IPS-18c (cell line): Measurements from ENCODE around the gene PAX8.
A peak's percentile ranks its signal among the peaks of the same experiment; 100 is the strongest.
"Not testable (repeated sequence)": the region's sequence is repeated elsewhere in the genome, so short reads cannot be mapped to it uniquely, and the experiment has no call there.

Experiments
- H3K4me3 ChIP-seq: 2 replicates; pipeline ENCODE4 v1.7.0; 2013; ENCODE audit warnings: low read depth, mild to moderate bottlenecking, low read length, moderate library complexity; ENCODE audit not compliant: insufficient read depth
- H3K9me3 ChIP-seq: one replicate; pipeline ENCODE4 v1.6.1; 2013; ENCODE audit warnings: mild to moderate bottlenecking, low read length, moderate library complexity; ENCODE audit not compliant: control insufficient read depth, insufficient read depth

PAX8 gene

DNA sequence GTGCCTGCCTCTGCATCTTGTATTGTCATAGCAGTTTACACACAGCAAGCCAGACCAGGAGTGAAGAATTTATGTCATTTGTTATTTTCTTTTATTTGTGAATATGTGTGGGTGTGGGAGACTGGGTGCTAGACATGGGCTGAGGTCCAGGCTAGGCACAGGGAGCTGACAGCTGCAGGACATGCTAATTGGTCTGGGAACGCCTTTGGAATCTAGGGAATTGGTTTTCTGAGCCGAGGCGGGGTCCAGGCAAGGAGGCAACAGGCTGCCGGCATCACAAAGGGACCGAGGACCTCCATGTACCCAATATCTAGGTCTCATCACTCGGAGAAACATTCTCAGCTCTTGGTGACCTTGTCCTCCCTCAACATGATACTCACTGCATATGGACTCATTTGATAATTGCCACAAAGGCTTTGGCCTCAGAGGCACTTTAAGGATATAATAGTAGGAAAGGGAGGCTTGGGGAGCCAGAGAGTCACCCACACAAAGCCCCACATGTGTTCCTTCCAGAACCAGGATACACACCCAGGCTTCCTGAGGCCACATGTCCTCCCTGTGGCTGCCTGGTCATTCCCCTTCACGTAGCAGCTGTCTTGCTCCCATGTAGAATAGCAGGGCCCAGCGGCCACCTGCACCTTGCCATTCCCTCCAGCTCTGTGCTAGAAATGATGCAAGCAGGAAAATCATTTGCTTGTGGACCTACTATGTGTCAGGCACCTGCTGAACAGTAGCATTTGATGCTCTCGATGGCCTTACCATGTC, 23.7 kb upstream of the PAX8 start:
- not testable (repeated sequence) for H3K4me3 ChIP-seq, H3K9me3 ChIP-seq

DNA sequence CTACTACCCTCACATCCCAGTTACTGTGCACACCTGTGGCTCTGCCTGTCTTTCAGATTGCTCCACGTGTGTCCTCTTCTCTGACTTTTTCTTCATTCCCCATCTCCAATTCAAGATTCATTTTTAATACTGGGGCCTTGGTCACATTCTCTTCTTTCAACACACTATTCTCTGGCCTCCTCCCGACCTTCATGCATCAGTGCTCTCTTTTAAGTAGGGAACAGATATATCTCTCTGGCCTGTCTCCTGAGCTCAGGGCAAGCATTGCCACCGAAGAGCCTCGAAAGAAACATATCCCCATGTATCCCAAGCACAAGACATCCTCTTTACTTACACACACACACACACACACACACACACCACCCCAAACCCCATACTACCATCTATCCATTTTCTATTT, 21.6 kb upstream of the PAX8 start:
- Histone ChIP-seq H3K9me3 (peaks cover 3% of the 10 kb centered on the region), H3K4me3 (no peak overlapping the region)

DNA sequence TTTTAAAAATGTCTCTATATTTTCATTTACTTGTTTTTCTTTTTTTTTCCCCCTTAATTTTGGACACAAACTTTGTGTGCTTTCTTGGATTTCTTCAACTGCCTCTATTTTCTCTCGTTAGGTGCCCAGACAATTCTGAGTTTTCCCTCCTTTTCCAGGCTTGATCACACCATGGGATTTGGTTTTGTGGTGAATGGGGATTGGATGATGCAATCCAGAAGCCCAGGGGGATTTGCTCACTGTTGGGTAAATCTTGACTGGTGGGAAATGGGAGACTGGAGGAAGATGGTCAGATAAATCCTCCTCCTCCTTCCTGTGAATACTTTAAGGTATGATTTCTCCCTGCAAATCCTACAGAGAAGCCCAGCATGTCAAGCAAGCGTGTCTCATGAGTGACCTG, 19.5 kb upstream of the PAX8 start:
- no peak overlapping the region for H3K4me3 ChIP-seq

DNA sequence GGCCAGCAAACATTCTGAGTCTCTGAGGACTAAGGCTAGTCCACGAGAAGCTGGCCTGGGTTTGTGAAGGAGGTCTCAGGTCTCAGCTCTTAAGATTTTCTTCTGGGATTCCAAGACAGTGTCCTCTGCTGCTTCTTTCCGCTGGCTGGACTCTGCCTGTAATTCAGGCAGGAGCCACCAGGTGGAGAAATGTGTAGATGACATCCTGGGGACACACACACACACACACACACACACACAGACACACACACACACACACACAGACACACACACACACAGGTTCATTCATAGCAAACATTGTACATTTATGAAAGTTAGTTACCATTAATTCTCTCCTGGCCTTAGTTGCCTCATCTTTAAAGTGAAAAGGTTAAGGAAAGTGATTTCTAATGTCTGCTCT, 18.9 kb upstream of the PAX8 start:
- H3K9me3 ChIP-seq, H3K4me3 ChIP-seq: not testable (repeated sequence)

More for the DNA sequence above, 19.5 kb upstream of the PAX8 start:
- no peaks in the 10 kb centered on the region for H3K9me3 ChIP-seq

DNA sequence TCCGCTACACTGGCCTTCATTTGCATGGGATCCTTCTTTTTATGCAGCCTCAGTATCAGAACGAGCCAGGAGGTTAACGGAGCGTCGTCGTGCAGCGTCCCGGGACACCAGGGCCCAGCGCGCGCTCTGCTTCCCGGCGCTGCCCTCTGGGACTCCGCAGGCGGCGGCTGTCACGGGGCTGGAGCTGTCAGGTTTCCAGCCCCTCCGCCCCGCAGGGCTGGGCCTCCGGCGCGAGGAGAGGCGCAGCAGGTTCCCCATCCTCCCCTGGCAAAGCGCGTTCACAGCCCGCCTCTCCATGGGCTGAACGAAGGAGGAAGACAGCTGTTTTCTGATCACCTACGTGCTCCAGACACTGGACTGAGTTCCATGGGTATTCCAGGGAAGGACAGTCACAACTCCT, 12.5 kb upstream of the PAX8 start:
- H3K4me3 ChIP-seq: 0 out of 2 replicates have a peak overlapping the region, but pooled peaks have one; percentile 5
- H3K9me3 ChIP-seq: no peaks in the 10 kb centered on the region

DNA sequence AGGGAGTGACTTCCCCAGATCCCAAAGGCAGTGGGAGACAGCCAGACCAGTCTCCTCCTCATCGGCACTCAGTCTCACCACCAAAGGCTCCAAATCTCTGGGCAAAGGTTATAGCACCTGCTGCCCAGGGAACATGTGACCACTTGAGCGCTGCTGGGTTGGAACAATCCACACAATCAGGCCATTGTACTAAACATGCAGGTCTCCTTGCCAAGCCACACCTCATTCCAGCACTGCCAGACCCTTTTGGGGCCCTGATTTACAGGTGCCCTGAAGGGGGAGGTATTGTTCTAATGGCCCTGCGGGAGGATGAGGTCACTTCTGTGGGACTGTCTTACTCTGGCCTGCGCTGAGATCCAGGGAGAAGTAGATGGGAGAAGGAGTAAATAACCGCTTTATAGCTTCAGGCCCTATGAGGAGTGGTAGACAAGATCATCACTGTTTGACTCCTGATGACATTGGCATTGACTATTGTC, 10.0 kb upstream of the PAX8 start:
- H3K4me3 ChIP-seq, H3K9me3 ChIP-seq: not testable (repeated sequence)

DNA sequence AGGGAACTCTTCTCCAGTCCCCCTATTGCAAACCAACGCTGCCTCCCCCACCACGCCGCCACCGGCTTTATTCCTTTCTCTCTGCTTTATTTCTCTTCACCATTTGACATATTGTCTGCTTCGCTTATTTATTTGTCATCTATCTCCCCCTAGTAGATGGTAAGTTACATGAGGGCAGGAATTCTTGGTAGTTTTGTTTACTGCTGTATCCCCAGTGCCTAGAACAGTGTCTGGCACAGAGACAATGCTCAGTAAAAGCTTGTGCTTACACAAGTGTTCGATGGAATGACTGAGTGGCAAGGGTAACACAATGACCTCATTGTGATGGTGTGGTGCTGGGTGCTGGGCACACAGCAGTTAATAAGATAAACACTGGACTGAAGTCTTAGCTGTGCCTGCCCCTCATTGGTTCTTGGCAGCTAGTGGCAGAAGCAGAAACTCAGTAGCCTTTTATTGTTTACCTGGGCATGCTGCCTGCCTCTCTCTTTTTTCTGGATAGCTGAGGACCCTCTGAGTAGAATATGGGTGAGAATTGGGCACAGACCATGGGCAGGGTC, 9.5 kb upstream of the PAX8 start:
- not testable (repeated sequence) for H3K9me3 ChIP-seq, H3K4me3 ChIP-seq

DNA sequence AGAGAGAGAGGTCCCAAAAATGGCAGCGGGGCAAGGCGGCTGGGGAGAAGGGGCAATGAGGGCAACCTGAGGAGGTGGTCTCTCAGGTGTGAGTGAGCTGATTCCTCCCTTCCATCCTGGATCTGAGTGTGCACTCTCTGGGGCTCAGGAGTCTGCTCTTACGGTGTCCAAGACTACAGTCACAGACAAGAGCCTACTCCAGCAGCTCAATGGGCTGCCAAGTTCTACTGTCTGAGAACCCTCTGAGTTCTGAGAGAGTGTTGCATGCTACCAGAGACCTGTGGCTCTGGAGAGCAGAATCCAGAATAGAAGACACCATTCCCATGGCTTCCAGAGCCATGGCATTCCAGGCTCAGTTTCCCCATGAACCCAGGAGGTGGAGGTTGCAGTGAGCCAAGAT, 7.1 kb upstream of the PAX8 start:
- Histone ChIP-seq H3K4me3 (no peak overlapping the region), H3K9me3 (no peaks in the 10 kb centered on the region)

DNA sequence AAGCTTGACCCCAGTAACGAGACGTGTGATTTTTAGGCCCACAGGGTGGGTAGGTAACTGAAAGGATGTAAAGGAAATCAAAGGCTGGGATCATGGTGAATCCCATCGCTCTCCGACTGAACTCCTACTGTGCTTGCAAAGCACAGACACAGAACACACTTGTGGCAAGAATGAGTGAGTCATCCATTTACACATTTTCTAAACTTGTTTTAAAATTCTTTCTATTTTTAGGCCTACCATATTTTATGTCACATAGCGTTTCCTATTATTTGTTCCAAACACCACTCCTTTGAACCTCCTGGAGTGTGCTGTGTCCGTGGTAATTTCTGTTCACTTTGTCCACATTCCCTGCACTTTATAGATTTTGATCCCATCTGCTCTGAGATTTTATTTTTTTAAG, 6.3 kb upstream of the PAX8 start:
- not testable (repeated sequence) for H3K4me3 ChIP-seq, H3K9me3 ChIP-seq

DNA sequence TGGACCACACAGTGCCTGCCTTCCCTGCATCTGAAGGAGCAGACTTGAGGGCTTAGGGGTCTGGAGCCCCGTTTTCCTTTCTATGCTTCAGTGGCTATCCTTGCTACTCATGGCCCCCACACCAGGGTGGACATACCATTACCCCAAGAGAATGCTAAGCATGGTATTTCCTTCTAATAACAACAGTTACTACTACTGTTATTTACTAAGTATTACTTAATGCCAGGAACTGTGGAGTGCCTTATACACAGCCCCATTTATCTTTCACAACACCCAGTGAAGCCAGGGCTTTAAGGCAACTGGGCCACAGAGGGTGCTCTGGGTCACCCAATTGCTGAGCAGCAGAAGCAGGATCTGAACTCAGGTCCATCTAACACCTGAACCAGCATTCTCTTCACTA, 5.8 kb upstream of the PAX8 start:
- Histone ChIP-seq H3K9me3 (peaks cover 4% of the 10 kb centered on the region), H3K4me3 (no peak overlapping the region)

DNA sequence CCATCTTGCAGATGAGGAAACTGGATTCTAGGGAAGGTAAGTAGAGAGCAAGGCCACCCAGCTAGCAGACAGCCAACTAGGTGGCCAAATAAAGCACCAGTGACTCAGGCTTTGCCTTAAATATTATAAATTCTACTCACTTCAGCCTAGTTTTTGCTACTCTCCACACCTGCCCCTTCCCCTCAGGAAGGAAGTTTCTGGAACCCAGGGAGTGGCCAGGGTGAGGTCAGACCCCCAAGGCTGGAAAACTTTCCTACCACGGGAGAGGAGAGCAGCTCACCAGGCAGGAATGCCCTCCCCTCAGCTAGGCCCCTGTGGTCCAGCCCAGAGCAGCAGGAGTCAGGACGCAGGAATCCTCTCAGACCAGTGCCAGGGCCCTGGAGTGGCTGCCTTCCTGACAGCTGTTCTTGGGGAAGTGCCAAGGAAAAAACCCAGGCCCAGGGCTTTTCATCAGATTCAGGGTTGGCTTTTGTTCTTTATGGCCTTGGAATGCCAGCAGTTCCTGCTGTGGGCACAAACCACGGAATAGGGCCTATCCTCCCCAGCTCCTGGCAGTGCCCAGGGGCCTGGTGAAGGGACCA, 5.1 kb upstream of the PAX8 start:
- peaks cover 4% of the 10 kb centered on the region for H3K9me3 ChIP-seq
- H3K4me3 ChIP-seq: no peak overlapping the region

DNA sequence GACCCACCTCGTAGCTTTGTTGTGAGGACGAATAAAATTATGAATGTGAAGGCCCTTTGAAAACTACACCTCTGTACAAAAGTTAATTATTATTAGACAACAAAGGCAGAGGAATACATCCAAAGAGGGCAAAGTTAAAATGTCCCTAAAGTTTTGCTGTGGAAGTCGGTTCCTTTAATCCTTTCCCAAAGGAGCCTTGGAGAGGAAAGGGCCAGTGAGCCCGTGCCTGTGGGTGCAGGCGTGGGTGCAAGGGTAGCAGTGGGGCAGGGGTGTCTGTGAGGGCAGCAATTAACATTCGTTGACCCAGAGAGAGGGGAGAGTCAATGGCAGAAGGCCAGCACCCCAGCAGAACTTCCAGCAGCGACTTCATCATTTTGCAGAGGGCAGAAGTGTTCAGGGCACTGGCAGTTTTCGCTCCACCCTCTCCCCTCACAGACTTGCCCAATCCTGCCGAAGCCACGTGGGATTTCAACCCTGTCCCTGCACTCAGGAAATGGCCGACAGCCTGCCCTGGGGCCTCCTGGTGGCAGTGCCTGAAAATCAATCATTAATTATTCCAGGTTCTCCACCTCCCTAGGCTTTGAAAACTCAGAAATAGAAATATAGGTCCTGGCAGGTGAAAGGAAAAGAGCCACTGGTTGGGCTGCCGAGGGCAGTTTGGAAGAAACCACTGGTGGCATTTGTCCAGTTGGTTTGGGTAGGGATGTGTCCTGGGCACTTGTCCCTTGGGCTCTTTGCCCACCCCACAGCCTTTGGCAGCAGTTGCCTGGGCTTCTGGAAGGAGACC, 4.2 kb upstream of the PAX8 start:
- H3K9me3 ChIP-seq: peaks cover 6% of the 10 kb centered on the region
- H3K4me3 ChIP-seq: no peak overlapping the region

DNA sequence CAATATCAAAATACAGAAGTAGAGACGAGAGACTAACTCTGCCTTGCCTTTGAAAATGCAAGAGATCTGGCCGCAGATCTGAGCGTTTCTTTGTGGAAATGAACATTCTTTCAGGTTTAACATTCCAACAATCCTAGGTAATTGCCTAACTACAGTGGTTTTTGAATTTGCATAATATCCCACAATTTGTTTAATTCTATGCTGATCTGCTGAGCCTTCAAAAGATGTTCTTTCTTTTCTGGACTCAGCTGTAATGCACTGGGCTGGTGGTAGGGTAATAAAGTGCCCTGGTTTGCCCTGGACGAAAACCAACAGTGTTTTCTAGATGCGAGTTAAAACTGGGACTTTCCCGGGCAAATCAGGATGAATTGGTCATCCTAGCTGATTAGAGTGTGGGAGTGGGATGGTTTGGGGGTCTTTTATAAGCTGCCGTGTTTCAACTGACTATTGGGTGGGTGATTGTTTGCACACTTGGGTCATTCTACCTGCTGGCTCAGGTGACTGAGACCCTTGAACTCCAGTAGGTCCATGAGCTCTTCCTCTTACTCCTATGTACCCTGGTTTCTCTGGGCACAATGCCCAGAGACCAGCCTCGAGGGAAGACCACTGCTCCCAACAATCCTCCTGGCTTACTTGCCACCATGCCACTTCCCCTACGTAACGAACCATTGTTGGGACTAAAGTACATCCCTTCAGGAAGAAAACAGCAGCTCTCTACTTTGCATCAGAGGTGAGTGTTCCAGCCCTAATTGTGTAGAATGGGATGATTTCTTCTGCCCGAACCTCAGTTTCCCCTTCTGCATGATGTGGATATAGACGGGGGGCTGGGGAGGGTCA, 3.4 kb upstream of the PAX8 start:
- H3K9me3 ChIP-seq: peaks cover 6% of the 10 kb centered on the region
- no peak overlapping the region for H3K4me3 ChIP-seq

DNA sequence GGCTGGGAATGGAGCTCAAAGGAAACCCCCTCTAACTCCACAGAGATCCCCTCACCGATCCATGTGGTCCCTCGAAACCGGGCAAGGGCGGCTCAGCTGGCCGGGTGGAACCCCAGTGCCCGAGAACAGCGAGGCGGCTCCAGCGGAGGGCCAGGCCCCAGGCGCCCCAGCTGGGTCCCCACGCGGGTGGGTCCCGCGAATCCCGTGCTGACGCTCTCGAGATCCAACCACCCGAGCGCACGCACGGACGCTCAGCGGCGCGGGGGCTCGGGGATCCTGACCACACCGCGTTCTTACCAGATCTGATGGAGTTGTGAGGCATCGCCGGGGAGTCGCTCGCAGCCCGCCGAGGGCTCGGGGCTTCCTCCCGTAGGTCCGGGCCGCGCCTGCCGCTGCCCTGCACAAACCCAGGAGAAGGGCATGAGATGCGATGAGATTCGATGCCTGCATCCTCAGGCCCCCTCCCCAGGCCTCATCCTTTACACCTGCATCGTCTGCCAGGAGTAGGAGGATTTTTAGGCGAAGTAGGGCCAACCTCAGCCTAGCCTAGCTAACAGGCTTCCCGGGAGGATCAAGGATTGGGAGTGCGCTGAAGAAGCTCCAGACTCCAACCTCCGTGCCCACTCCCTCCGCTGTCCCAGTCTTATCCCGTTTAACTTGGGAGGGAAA, 514 bp downstream of the PAX8 start:
- peak overlapping the region; percentile 56 for H3K4me3 ChIP-seq
- H3K9me3 ChIP-seq: peaks cover 6% of the 10 kb centered on the region

DNA sequence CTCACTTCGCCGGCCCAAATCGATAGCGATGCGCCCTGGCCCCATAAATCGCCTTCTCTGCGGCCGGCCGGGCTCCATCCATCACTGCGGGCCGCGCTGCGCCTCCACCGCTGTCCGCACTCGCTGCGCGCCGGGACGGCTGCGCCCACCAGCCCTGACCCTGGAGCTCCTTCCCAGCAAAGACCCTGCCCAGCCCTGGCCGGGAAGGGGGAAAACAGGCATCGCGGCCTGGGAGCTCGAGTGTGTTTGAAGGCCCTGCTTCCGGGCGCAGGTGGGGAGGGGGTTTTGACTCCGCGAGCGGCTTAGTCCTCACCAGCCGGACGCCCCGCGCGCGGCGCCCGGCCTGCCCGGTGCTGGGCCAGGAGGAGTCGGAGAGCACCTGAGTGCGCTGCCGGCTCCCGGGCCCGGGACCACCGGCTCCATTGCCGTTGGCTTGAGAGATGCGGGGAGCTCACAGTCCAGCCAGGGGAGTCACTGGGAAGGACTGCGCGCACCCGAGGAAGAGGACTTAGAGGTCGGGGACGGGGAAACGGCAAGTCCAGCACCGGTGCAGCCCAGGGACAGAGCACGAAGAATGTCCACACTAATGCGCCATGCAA, 1.1 kb downstream of the PAX8 start:
- peaks cover 6% of the 10 kb centered on the region for H3K9me3 ChIP-seq
- H3K4me3 ChIP-seq: peak overlapping the region; percentile 56

DNA sequence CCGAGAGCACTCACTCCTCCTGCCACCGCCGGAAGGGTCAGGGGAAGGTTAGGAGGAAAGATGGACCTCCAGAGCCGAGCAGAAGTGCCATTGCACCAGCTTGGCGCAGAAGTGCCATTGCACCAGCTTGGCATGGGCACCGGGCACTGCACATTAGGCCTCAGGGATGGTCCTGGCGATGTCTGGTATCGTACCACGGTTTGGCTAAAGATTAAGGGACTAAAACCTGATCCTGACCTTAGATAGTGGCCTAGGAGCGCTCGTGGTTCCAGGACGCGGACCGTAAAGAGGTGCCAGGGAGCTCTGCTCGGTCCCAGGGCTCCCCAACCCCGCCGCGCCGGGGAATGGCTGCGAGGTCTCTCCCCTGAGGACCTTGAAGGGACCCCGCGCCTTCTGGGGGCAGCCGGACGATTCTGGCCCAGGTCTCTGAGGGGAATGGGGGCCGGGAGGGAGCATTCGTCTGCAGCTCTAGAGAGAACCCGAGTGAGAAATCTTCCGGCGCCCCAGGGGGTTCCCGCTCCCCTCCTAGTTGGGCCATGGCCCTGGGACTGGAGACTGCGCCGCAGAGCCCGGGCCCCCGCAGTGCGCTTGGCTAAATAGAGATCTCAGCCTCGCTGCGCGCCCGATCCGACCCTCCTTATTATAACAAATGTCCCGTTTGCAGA, 1.8 kb downstream of the PAX8 start:
- Histone ChIP-seq H3K9me3 (peaks cover 6% of the 10 kb centered on the region), H3K4me3 (peak overlapping the region; percentile 56)
